H1 (cell line): ENCODE measurements around the gene WDR33. TPM values are rescaled to one million over a fixed set of nuclear protein-coding genes. Genes with fewer than 3 reads are reported as not detected.

ENCODE experiments used
- CTCF ChIA-PET: fragments of 300-600 bp; sonication (Branson Sonifier 250); formaldehyde crosslinking; loops from one replicate; lab custom pipeline; 2021; ENCODE audit not compliant: partially characterized antibody; lab: Charles Lee
- POLR2A ChIA-PET: fragments of 300-600 bp; sonication (Branson Sonifier 250); formaldehyde crosslinking; loops from one replicate; lab custom pipeline; 2021; ENCODE audit warnings: inconsistent platforms; ENCODE audit not compliant: partially characterized antibody; lab: Charles Lee
- DNase-seq, 2 experiments: peaks; one replicate each; pipeline versions ENCODE4 v3.0.0 to v3.0.0-alpha.2; 2010 to 2022; ENCODE audit warnings: low spot score in 2 of 2, low read depth in 1 of 2, mixed read lengths in 1 of 2
- FAIRE-seq: peaks from 2 replicates; lab custom pipeline; 2011; peaks lifted over from hg19 to GRCh38; lab: Jason Lieb, UNC
- H2AFZ ChIP-seq: 2 replicates; pipeline ENCODE4 v1.8.1; 2012; ENCODE audit warnings: low read length, inconsistent platforms
- H2AK5ac ChIP-seq: 2 replicates; pipeline ENCODE4 v1.6.1; 2013; ENCODE audit warnings: low read depth, low read length
- H2BK120ac ChIP-seq: replicated peaks from 2 replicates; pipeline ENCODE3; 2013; ENCODE audit warnings: low read depth, low read length, inconsistent platforms
- H2BK12ac ChIP-seq: 2 replicates; pipeline ENCODE4 v1.6.1; 2013; ENCODE audit warnings: low read depth, low read length
- H2BK15ac ChIP-seq: 2 replicates; pipeline ENCODE4 v1.6.1; 2013; ENCODE audit warnings: low read length
- H2BK20ac ChIP-seq: 2 replicates; pipeline ENCODE4 v1.6.1; 2013; ENCODE audit warnings: low read length
- H2BK5ac ChIP-seq: 2 replicates; pipeline ENCODE4 v1.6.1; 2013; ENCODE audit warnings: low read depth, low read length
- H3K14ac ChIP-seq: 2 replicates; pipeline ENCODE4 v1.6.1; 2013; ENCODE audit warnings: inconsistent platforms; ENCODE audit not compliant: insufficient read length
- H3K18ac ChIP-seq: 2 replicates; pipeline ENCODE4 v1.6.1; 2013; ENCODE audit warnings: low read length; ENCODE audit errors: extremely low read depth
- H3K23ac ChIP-seq: 2 replicates; pipeline ENCODE4 v1.6.1; 2013; ENCODE audit warnings: inconsistent platforms; ENCODE audit not compliant: insufficient read length
- H3K23me2 ChIP-seq: 2 replicates; pipeline ENCODE4 v1.6.1; 2013; ENCODE audit warnings: low read depth, low read length
- H3K27ac ChIP-seq: 2 replicates; pipeline ENCODE4 v1.6.1; 2011; ENCODE audit warnings: low read depth, low read length, inconsistent platforms
- H3K27me3 ChIP-seq, 4 experiments: replicated peaks in 1 of 4; 1 replicate in 1 of 4; 2 replicates in 3 of 4; pipeline versions ENCODE4 v1.6.1 to v1.8.1; 2011 to 2013; ENCODE audit warnings: low read length in 3 of 4, mild to moderate bottlenecking in 3 of 4, inconsistent platforms in 2 of 4, mixed read lengths in 2 of 4, moderate library complexity in 1 of 4; ENCODE audit not compliant: control insufficient read depth in 3 of 4, insufficient read depth in 3 of 4; ENCODE audit errors: extremely low read depth in 1 of 4
- H3K36me3 ChIP-seq, 4 experiments: 2 replicates each; pipeline versions ENCODE4 v1.6.1 to v1.8.1; 2011 to 2013; ENCODE audit warnings: mild to moderate bottlenecking in 4 of 4, low read length in 3 of 4, moderate library complexity in 2 of 4, control low read depth in 1 of 4, inconsistent platforms in 1 of 4; ENCODE audit not compliant: insufficient read depth in 4 of 4, control insufficient read depth in 2 of 4
- H3K4ac ChIP-seq: replicated peaks from 2 replicates; pipeline ENCODE3; 2013; ENCODE audit warnings: low read length, low read depth, mixed read lengths, inconsistent platforms; ENCODE audit not compliant: insufficient read length
- H3K4me1 ChIP-seq, 4 experiments: replicated peaks in 1 of 4; 1 replicate in 1 of 4; 2 replicates in 3 of 4; pipeline versions ENCODE4 v1.6.1 to v1.8.1; 2011 to 2013; ENCODE audit warnings: low read length in 3 of 4, inconsistent platforms in 2 of 4, mixed read lengths in 1 of 4; ENCODE audit not compliant: insufficient read depth in 4 of 4, control insufficient read depth in 3 of 4
- H3K4me2 ChIP-seq, 2 experiments: 2 replicates each; pipeline versions ENCODE4 v1.6.1 to v1.8.1; 2011 to 2013; ENCODE audit warnings: low read depth in 2 of 2, low read length in 2 of 2, control low read depth in 1 of 2, inconsistent platforms in 1 of 2, mild to moderate bottlenecking in 1 of 2; ENCODE audit not compliant: insufficient read depth in 1 of 2
- H3K4me3 ChIP-seq, 4 experiments: fragments of 200-600, 300-600 bp in 1 of 4; sonication (generic), shearing (Covaris generic), sonication (Bioruptor Twin) in 1 of 4; 2 replicates each; pipeline versions ENCODE4 v1.5.1 to v1.8.1; 2011 to 2016; ENCODE audit warnings: low read length in 4 of 4, low read depth in 3 of 4, control low read depth in 2 of 4, inconsistent platforms in 2 of 4, mild to moderate bottlenecking in 2 of 4, mixed read lengths in 1 of 4, moderate library complexity in 1 of 4; ENCODE audit not compliant: insufficient read depth in 2 of 4; ENCODE audit errors: extremely low read depth in 1 of 4
- H3K56ac ChIP-seq: replicated peaks from 2 replicates; pipeline ENCODE3; 2013; ENCODE audit warnings: low read depth, mild to moderate bottlenecking, mixed read lengths, low read length, inconsistent platforms; ENCODE audit not compliant: insufficient read length
- H3K79me1 ChIP-seq: 2 replicates; pipeline ENCODE4 v1.6.1; 2013; ENCODE audit warnings: low read depth, low read length, control low read depth
- H3K79me2 ChIP-seq, 2 experiments: 2 replicates each; pipeline versions ENCODE4 v1.6.1 to v1.8.1; 2012 to 2013; ENCODE audit warnings: low read length in 2 of 2, mild to moderate bottlenecking in 2 of 2, inconsistent platforms in 1 of 2; ENCODE audit not compliant: insufficient read depth in 2 of 2, control insufficient read depth in 1 of 2
- H3K9ac ChIP-seq, 4 experiments: replicated peaks in 1 of 4; 1 replicate in 1 of 4; 2 replicates in 3 of 4; pipeline versions ENCODE4 v1.6.1 to v1.8.1; 2011 to 2013; ENCODE audit warnings: low read depth in 3 of 4, low read length in 3 of 4, control low read depth in 2 of 4, mild to moderate bottlenecking in 2 of 4, moderate library complexity in 2 of 4, inconsistent platforms in 1 of 4; ENCODE audit errors: extremely low read depth in 1 of 4
- H3K9me3 ChIP-seq, 2 experiments: 2 replicates each; pipeline versions ENCODE4 v1.6.1 to v1.8.1; 2012 to 2013; ENCODE audit warnings: mild to moderate bottlenecking in 2 of 2, moderate library complexity in 2 of 2, control low read depth in 1 of 2, inconsistent platforms in 1 of 2, low read depth in 1 of 2, low read length in 1 of 2, mixed read lengths in 1 of 2; ENCODE audit not compliant: insufficient read depth in 2 of 2
- H4K20me1 ChIP-seq, 2 experiments: replicated peaks in 1 of 2; 2 replicates each; pipeline versions ENCODE3 to v1.8.1; 2011 to 2013; ENCODE audit warnings: inconsistent platforms in 2 of 2, low read length in 2 of 2, mild to moderate bottlenecking in 1 of 2; ENCODE audit not compliant: insufficient read depth in 2 of 2, control insufficient read depth in 1 of 2
- H4K5ac ChIP-seq: 2 replicates; pipeline ENCODE4 v1.6.1; 2013; ENCODE audit warnings: low read length, low read depth, mixed read lengths, inconsistent platforms; ENCODE audit not compliant: insufficient read length
- H4K8ac ChIP-seq: 2 replicates; pipeline ENCODE4 v1.8.0; 2013; ENCODE audit warnings: mild to moderate bottlenecking, moderate library complexity, low read length, inconsistent platforms; ENCODE audit not compliant: insufficient read depth; ENCODE audit errors: extremely low read depth
- H4K91ac ChIP-seq: replicated peaks from 2 replicates; pipeline ENCODE3; 2013; ENCODE audit warnings: low read length, mixed read lengths, inconsistent platforms; ENCODE audit not compliant: insufficient read length
- NRF1 ChIP-seq: IDR thresholded peaks from 2 replicates; pipeline ENCODE4 v1.6.1; 2011; ENCODE audit warnings: mild to moderate bottlenecking, low read depth, low read length, improper control_type of control experiment
- WGBS, 2 experiments: shearing (Covaris generic) in 1 of 2; methylation state at CpG; one replicate each; pipeline versions ENCODE4 v1.1.6 to v1.1.7; 2013 to 2015; ENCODE audit warnings: low lambda C conversion rate in 2 of 2, mixed read lengths in 2 of 2, inconsistent platforms in 1 of 2, low coverage in 1 of 2, missing lambda C conversion rate in 1 of 2; ENCODE audit not compliant: insufficient replicate concordance in 2 of 2, insufficient coverage in 1 of 2, insufficient read length in 1 of 2; ENCODE audit errors: extremely low coverage in 1 of 2, missing lambda C conversion rate in 1 of 2; 5-methylcytosine and 5-hydroxymethylcytosine counted together
- polyA plus RNA-seq, 7 experiments: library from polyadenylated mRNA; depleted of rRNA in 3 of 7; stranded (reverse) in 5 of 7; unstranded in 2 of 7; fragments of >200 nt in 5 of 7; fragments of 200-250 nt in 2 of 7; gene quantifications; 1 replicate in 5 of 7; 2 replicates in 1 of 7; 4 replicates in 1 of 7; pipeline versions ENCODE4 v1.2.1 to v1.2.3, GENCODE V29; 2011 to 2013; ENCODE audit warnings: missing spikeins in 2 of 7, mixed read lengths in 2 of 7
- total RNA-seq: library from RNA; stranded (reverse); fragmentation: NEBNext Ultra II Directional; extraction: Animal tissue kit (Norgen Biotek cat#: 25700); gene quantifications from 2 replicates; pipeline ENCODE4 v1.2.1, GENCODE V29; 2021

The WDR33 gene
- total and polyA plus RNA-seq, 2 of the 8 experiments (the other 6 are each of a cell fraction or from before 2014, with no cell fraction given), result 18.1 to 82.7 TPM

- Histone ChIP-seq H3K4ac (no peak overlapping the region), H4K8ac (no peak overlapping the region), H3K27me3 (no peaks in the 10 kb centered on the region), H2AK5ac (no peak overlapping the region), H3K14ac (no peak overlapping the region), H4K91ac (no peak overlapping the region), H3K56ac (no peak overlapping the region), H4K20me1 (peaks cover 8 to 11% of the 10 kb centered on the region in 2 experiments), H3K4me2 (no peak overlapping the region), H3K23ac (no peak overlapping the region), H3K79me1 (peaks cover 9% of the 10 kb centered on the region), H3K9ac (no peak overlapping the region), H3K27ac (no peak overlapping the region), H3K23me2 (no peaks in the 10 kb centered on the region), H3K36me3 (peaks cover 0 to 3% (median 0%) of the 10 kb centered on the region in 4 experiments; a peak in 1 of 8 replicates), H3K9me3 (no peaks in the 10 kb centered on the region), H2BK120ac (no peak overlapping the region), H4K5ac (no peak overlapping the region), H2AFZ (no peak overlapping the region), H3K18ac (no peak overlapping the region), H2BK5ac (no peak overlapping the region), H2BK20ac (no peak overlapping the region), H3K4me1 (no peaks in the 10 kb centered on the region), H3K4me3 (no peak overlapping the region), H2BK12ac (no peak overlapping the region), H3K79me2 (peaks cover 27 to 98% of the 10 kb centered on the region in 2 experiments), H2BK15ac (no peak overlapping the region)
- 98% methylated on average over 3 of the region's 3 CpGs; no CpG with 5 or more reads in 1 of the 2 experiments for WGBS, 2 experiments
- no peak for DNase-seq
- POLR2A ChIA-PET, result interaction anchor here (0.6 to 2.2 kb wide), 3 partner anchors 9 to 51 kb away, joined by 4 to 8 read pairs (median 4); partner anchors contain the start of gene WDR33
- CTCF ChIA-PET, result no interaction called here
- FAIRE-seq, result no peak
- TF ChIP-seq NRF1, result no peak
Observed at GRCh38 chr2:127799926-127800325, 11.0 kb downstream of the WDR33 start.
